Thyroid gland (tissue), 4 donors: ENCODE measurements around the gene PLXND1. TPM values are rescaled to one million over a fixed set of nuclear protein-coding genes. Genes with fewer than 3 reads are reported as not detected.

Experiments used
- DNase-seq, 2 donors: peaks; one replicate each; pipeline ENCODE4 v3.0.0-alpha.2; 2019
- H3K27ac ChIP-seq, 3 donors: fragments of 200-600 bp; sonication (generic); 1 replicate in 2 of 3; 2 replicates in 1 of 3; pipeline ENCODE4 v1.5.1; 2016 to 2019; ENCODE audit warnings: mild to moderate bottlenecking in 1 of 3, moderate library complexity in 1 of 3
- H3K27me3 ChIP-seq: fragments of 200-600 bp; sonication (generic); one replicate; pipeline ENCODE4 v1.5.1; 2019
- H3K36me3 ChIP-seq, 2 donors: fragments of 200-600 bp; sonication (generic); one replicate each; pipeline ENCODE4 v1.5.1; 2016 to 2019
- H3K4me1 ChIP-seq, 2 donors: fragments of 200-600 bp; sonication (generic); one replicate each; pipeline ENCODE4 v1.5.1; 2017 to 2019
- H3K4me3 ChIP-seq, 3 donors: fragments of 200-600 bp; sonication (generic); replicated peaks in 1 of 3; 1 replicate in 2 of 3; 2 replicates in 1 of 3; pipeline ENCODE4 v1.5.1; 2016; ENCODE audit warnings: mild to moderate bottlenecking in 1 of 3
- H3K9me3 ChIP-seq: fragments of 200-600 bp; sonication (generic); one replicate; pipeline ENCODE4 v1.5.1; 2017
- CTCF ChIP-seq, 6 experiments: fragments of 200-600 bp in 3 of 6; fragments of 450-650 bp in 3 of 6; sonication (generic) in 3 of 6; IDR thresholded peaks; one replicate each; pipeline ENCODE4 v1.5.1; 2016 to 2019; ENCODE audit warnings: antibody characterized with exemption in 6 of 6, mild to moderate bottlenecking in 2 of 6, inconsistent platforms in 1 of 6, moderate library complexity in 1 of 6
- POLR2A ChIP-seq, 2 donors: fragments of 450-650 bp; IDR thresholded peaks; one replicate each; pipeline ENCODE4 v1.6.1; 2017; ENCODE audit warnings: antibody characterized with exemption in 2 of 2, mild to moderate bottlenecking in 2 of 2, moderate library complexity in 1 of 2
- WGBS, 2 donors: methylation state at CpG; one replicate each; pipeline ENCODE4 v1.1.5; 2017; 5-methylcytosine and 5-hydroxymethylcytosine counted together
- intact Hi-C: fragments of 100-400 bp; cut with DNase I; formaldehyde crosslinking; loops from one replicate; pipeline ENCODE4 v1.15.1; 2023
- total RNA-seq, 4 donors: library from RNA; depleted of rRNA; stranded (reverse); fragments of >200 nt; gene quantifications; one replicate each; pipeline ENCODE4 v1.2.3, GENCODE V29; 2016

PLXND1 gene
- total RNA-seq, 4 donors from 2014 or later = 50.7 to 69.8 (median 60.8) TPM

- Histone ChIP-seq H3K4me3 (no peak overlapping the region), H3K9me3 (no peaks in the 10 kb centered on the region), H3K27ac (no peak overlapping the region), H3K36me3 (no peaks in the 10 kb centered on the region), H3K27me3 (no peaks in the 10 kb centered on the region), H3K4me1 (no peaks in the 10 kb centered on the region)
- 80 to 83% methylated on average over 8 to 9 of the region's 10 CpGs for WGBS, 2 donors
- no peak for DNase-seq
- intact Hi-C loops = loop anchor here (5.0 kb wide), 1 partner anchor 298 kb away; no protein-coding TSS in a partner anchor
- TF ChIP-seq CTCF (IDR thresholded peaks at IDR 0.05) = no peak
- no peak for TF ChIP-seq POLR2A (IDR thresholded peaks at IDR 0.05)
These were observed 27.4 kb upstream of the PLXND1 start for GRCh38 chr3:129633751-129634481.

- TF ChIP-seq CTCF (IDR thresholded peaks at IDR 0.05) (no peak), POLR2A (IDR thresholded peaks at IDR 0.05) (no peak)
- Histone ChIP-seq H3K27me3 (no peaks in the 10 kb centered on the region), H3K4me3 (no peak overlapping the region), H3K36me3 (no peaks in the 10 kb centered on the region), H3K27ac (no peak overlapping the region), H3K9me3 (no peaks in the 10 kb centered on the region), H3K4me1 (peaks cover 4 to 6% of the 10 kb centered on the region in 2 donors)
- no peak for DNase-seq
- 93 to 95% methylated on average over 8 to 10 of the region's 10 CpGs for WGBS, 2 donors
- intact Hi-C loops = loop anchor here (5.0 kb wide), 1 partner anchor 299 kb away; no protein-coding TSS in a partner anchor
These were observed 26.5 kb upstream of the PLXND1 start for GRCh38 chr3:129632977-129633376.

- intact Hi-C loops = loop anchor here (5.0 kb wide), 1 partner anchor 300 kb away; no protein-coding TSS in a partner anchor
These were observed 26.1 kb upstream of the PLXND1 start for GRCh38 chr3:129632556-129632955.

GRCh38 chr3:129632056-129632455 lies 25.6 kb upstream of the PLXND1 start:
- intact Hi-C loops = loop anchor here (5.0 kb wide), 1 partner anchor 300 kb away; no protein-coding TSS in a partner anchor
- Histone ChIP-seq H3K9me3 (no peaks in the 10 kb centered on the region), H3K4me3 (no peak overlapping the region), H3K36me3 (no peaks in the 10 kb centered on the region), H3K27ac (no peak overlapping the region), H3K4me1 (peaks cover 12 to 15% of the 10 kb centered on the region in 2 donors), H3K27me3 (no peaks in the 10 kb centered on the region)
- WGBS, 2 donors = 81 to 89% methylated on average over 2 to 5 of the region's 9 CpGs
- TF ChIP-seq CTCF (IDR thresholded peaks at IDR 0.05) (no peak), POLR2A (IDR thresholded peaks at IDR 0.05) (no peak)
- DNase-seq = no peak

More at GRCh38 chr3:129632556-129632955, 26.1 kb upstream of the PLXND1 start:
- H3K4me1 ChIP-seq = peaks cover 7 to 10% of the 10 kb centered on the region in 2 donors
- no peak for TF ChIP-seq POLR2A (IDR thresholded peaks at IDR 0.05)
- no peak for TF ChIP-seq CTCF (IDR thresholded peaks at IDR 0.05)
- no peak for DNase-seq
- no peak overlapping the region for H3K27ac ChIP-seq
- no peaks in the 10 kb centered on the region for H3K36me3 ChIP-seq
- H3K9me3 ChIP-seq = no peaks in the 10 kb centered on the region
- no peaks in the 10 kb centered on the region for H3K27me3 ChIP-seq
- H3K4me3 ChIP-seq = no peak overlapping the region
- WGBS, 2 donors = 91 to 94% methylated on average over 11 of the region's 11 CpGs

- Histone ChIP-seq H3K4me3 (no peak overlapping the region), H3K9me3 (no peaks in the 10 kb centered on the region), H3K27me3 (no peaks in the 10 kb centered on the region), H3K36me3 (no peaks in the 10 kb centered on the region), H3K4me1 (peaks cover 24 to 42% of the 10 kb centered on the region in 2 donors), H3K27ac (no peak overlapping the region)
- 81% methylated on average over 6 of the region's 6 CpGs for WGBS, 2 donors
- intact Hi-C loops = loop anchor here (10.0 kb wide), 1 partner anchor 134 kb away; no protein-coding TSS in a partner anchor
- DNase-seq = no peak
- TF ChIP-seq CTCF (IDR thresholded peaks at IDR 0.05) (no peak), POLR2A (IDR thresholded peaks at IDR 0.05) (no peak)
These were observed 22.5 kb upstream of the PLXND1 start for GRCh38 chr3:129629011-129629410.
